GM18867 (cell line): Measurements from ENCODE around the gene MYH15.

Experiments
- ATAC-seq: cut with Tn5 transposase; IDR thresholded peaks from one replicate; pipeline ENCODE4 v1.9.1; 2021; ENCODE audit warnings: mild to moderate bottlenecking, moderate library complexity; ENCODE audit not compliant: unreplicated experiment

MYH15 gene

DNA sequence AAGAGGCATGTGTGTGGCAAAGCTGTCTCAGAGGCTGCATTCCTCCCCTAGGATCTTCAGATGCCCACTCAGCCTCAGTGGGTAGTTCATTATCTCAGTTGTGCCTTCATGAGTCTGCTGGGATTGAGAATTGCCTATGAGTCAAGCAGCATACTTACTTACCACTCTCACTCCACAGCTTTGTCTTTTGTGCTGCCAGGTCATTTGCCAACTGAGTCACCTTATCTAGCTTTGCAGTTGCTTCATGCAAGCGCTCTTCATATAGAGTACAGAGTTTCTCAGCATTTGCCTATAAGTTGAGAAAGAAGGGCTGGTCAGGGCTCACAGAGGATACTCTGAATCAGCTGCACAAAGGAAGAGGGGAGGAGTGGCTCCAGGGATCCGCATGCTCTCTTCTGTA lies 89.5 kb downstream of the MYH15 start:
- ATAC-seq, result no peak

DNA sequence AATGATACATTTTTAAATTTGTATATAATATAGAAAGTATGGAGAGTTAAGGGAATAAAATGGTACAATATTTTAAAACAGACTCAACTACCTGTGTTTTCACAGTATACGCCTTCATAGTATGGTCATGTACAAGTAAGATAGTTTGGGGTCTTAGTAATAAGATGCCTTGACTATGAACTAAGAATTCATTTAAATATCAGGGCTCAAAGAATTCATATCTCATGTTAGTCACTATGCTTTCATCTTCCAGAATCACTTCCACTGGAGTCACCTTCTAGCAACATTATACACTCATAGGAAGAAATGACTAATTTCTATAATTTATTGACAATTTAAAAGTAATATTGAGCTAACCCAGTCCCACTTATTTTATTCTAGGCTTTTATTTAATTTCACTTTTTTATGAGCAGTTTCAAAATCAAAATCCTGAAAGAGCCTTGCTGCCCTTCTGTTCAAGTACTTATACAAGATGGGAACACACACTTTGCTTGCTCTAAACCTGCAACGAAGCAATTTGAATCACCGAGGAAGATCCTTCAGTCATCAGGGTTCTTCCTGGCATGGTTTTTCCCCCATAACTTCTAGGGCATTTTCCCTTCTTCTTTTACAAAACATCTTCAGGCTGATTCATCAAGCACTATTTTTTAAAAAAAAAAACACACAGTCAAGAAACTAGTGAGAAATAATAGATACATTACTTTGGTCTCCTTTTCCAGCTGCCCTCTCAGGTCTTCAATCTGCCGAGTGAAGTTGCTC lies 94.1 kb downstream of the MYH15 start:
- no peak for ATAC-seq

DNA sequence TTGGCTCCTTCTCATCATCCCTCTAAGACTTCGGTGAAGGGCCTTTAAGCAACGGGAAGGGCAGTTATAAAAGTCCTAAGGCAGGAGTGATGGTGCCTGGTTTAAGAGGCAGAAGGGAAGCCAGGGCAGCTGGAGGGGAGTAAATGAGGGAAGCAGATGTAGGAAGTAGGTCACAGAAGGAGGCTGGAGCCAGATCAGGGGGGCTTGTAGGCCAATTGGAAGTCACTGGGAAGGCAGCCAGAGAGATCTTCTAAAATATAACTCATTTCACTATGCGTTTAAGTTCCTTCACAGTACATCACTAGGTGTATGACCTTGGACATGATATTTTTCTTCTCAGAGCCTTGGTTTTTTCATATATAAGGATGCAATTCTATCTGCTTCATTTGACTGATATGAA lies 94.7 kb downstream of the MYH15 start:
- ATAC-seq, result no peak

DNA sequence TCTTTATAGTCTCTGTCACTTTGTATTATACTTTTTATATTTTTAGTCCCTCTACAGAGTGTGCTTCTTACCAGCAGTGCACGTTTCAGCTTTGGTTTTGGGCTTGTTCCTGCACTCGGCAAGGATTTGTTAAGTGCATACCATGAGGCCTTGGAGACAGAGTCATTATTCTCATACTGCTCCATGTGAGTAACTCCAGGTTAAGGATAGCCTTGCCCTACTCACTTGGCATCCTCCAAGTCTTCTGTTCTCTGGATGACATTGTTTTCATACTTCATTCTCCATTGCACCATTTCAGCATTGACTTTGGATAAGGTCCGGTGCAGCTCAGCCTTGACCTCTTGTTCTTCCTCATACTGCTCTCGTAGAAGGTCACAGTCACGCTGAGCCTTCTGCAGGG lies 96.4 kb downstream of the MYH15 start:
- no peak for ATAC-seq

DNA sequence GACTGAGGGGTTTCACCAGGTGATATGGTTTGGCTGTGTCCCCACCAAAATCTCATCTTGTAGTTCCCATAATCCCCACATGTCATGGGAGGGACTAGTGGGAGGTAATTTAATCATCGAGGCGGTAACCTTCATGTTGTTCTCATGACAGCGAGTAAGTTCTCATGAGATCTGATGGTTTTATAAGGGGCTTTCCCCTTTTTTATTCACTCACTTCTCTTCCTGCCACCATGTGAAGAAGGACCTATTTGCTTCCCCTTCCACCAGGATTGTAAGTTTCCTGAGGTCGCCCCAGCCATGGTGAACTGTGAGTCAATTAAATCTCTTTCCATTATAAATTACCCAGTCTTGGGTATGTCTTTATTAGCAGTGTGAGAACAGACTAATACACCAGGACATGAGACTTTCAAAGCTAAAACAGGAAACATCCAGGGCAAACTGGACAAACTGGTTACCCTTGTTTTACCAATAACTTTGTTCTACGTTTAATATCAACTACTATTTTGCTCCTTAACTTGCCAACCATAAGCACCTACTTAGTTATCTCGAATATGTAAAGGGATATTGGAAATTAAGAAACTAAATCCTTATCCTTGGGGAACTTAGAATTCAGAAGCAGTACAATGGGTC lies 98.2 kb downstream of the MYH15 start:
- ATAC-seq, result no peak

DNA sequence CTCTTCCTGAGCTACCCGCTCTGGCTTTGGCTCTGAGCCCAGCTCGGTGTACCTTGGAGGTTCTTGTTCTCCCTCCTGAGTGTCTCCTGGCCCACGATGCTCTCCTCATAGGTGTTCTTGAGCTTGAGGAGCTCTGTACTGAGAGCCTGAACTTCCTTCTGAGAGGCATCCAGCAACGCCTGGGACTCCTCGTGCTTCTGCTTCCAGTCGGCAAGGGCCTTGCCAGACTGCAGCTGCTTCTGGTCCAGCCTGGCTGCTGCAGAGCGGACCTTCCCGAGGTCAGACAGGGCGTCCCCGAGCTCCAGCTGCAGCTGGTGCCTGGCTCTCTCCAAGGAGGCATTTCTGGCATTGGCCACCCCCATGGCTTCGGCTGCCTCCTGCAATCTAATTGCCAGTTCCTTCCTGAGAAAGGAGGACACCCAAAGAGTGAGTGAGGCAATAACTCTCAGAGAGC lies 99.8 kb downstream of the MYH15 start:
- no peak for ATAC-seq

DNA sequence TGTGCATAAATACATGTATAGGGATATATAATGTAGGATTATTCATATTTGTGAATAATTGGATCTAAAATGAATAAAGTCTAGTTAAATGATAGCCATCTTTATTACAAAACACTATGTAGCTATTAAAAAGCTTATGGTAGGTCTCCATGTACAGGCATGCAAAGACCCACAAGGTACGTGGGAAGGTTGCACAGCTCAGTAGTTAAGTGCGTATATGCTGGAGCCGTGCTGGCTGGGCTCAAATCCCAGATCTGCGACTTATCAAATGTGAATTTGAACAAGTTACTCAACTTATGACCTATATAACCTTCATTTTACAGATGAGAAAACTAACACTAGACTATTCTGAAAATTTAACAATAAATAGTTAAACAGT lies 100.6 kb downstream of the MYH15 start:
- no peak for ATAC-seq

DNA sequence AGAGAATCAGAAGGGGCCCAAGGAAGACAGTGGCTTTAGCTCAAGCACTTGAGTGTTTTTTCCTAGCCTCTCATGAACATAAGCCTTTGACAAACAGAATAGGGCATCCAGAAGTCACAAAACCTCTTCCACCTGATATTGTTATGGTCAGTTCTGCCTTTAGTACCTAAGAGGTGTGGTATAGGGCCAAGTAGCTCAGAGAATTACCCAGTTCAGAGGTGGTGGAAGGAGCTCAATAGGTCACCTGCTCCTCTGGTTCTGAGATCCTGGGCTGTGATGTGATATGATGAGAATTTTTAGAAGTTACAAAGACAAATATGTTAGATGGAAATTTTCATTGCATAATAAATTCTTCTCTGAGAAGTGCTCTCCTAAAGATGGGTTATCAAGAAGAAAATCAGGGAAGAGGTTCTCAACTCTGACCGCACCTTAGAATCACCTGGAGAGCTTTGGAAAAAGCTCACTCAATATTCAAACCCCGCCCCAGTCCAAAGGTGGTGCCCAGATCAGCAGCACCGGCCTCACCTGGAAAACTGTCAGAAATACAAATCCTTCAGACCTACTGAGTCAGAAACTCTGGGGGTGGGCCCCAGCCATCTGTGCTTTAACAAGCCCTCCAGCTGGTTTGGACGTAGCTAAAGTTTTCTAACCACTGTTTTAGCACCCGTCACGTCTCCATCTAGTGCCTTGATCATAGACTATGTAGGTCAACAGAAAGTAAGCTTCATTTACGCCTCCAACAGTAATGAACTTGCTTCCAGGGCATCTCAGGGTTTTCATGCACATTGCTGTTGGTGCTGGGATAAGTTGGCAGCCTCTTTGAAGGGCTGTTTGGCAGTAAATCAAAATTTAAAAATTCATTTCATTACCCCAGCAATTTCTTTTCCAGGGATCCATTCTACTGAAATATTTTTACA lies 101.3 kb downstream of the MYH15 start:
- ATAC-seq, result no peak

DNA sequence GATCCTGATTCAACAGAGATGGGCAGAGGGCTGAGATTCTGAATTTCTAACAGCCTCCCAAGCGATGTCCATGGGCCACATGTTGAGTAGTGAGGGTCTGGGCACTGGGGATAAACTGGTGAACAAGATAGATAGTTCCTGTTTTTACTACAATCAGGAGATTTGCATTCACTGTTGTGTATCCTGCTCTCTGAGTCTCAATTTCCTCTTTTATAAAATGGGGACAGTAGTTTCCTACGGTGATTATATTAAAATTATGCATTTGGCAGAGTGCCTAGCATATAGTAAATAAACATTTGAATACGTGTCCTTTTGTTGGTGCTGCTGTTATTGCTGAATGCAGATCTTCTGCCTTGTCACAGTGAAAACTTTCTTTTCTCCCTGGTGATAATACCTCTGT lies 102.5 kb downstream of the MYH15 start:
- no peak for ATAC-seq

DNA sequence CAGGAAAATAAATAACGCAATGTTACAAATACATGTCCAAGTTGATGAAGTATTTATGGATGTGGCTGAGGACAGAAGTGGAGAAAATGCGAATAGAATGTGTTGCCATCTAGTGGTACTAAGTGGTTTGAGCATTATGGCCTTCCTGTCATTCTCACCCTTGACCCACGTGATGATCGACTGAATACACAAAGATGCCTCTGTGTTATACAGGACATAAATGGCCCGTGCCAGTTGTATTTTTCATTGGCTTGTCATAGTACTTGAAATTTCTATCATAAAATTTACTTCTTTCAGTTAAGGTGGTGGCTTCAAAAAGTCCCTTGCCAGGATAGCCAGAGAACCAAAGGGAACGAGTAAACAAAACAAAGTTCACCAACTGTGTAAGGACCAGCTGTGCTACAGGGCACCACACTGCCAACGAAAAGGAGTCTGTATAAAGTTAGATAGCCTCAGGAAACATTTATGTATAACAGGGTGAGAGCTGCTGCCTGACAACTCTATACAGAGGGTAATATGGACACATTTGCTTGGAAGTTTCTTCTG lies 103.7 kb downstream of the MYH15 start:
- ATAC-seq, result peak; percentile 97

DNA sequence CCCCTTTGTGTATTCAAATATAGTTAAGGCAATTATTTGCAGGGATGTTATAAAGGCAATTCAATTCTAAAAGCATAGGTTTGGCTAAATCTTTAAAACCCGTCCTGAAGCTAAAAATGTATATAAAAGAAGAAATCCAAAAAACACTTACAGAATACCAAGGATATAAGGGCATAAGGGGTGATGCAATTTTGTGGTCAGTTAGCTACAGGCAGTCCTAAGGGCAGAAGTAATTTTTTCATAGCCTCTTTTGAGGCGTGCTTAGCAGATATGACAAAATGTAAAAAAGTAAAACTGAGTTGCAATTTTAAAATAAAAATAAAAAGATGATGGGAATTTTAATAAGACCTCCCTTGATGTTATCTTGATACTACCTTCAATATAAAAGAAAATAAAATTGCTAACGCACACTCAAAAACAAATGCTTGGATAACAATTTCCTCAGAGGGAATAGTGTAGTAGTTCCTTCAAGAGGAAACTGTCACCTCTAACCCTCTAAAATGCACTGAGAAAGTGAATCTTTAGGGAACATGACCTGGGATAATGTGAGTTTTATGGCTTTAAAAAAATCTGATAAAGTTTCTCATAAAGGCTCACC lies 104.2 kb downstream of the MYH15 start:
- peak; percentile 16 for ATAC-seq

DNA sequence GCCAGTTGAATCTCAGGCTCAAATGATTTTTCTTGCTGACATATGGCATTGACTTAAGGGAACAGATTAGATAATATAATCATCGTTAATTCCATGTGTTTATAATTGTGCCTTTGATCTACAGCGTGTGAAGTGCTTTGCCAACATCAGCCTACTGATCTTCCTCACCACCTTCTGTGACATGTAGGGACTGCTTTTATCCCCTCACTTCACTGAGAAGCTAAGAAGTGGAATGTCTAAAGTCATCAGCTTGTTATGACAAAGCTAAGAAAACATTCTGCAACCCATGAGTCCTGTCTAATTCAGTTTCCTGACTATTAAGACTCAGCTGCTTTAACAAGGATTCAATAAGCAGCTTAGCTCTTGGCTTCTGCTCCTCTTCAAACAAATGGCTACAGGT lies 106.0 kb downstream of the MYH15 start:
- ATAC-seq, result no peak

DNA sequence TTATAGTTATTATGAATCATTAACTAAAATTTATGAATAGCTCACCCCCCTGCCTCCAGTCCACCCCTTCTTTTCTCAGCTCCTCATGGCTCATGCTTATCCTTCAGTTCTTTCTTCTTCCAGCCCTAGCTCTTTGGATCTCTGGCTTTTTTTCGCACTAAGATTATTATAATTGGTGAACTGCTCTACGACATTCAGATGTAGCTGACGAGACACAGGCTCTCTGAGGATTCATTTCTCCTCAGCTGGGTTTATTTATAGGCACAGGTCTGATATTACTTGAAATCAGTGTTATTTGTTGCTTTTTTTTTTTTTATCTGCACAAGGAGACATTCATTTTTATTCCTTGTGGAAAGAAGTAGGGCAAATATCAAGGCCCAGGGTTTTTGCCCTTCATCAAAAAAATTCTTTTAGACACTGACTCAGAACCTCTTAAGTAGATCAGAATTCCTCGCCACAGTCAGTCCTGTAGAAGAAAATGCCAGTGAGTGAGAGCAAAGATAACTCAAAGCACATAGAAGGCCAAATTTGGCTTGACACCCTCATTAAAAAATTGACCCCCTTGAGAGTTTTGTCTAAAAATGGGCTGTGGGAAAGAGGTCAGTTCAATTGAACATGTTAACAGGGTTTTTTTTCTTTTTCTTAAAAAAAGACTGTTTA lies 106.6 kb downstream of the MYH15 start:
- no peak for ATAC-seq

DNA sequence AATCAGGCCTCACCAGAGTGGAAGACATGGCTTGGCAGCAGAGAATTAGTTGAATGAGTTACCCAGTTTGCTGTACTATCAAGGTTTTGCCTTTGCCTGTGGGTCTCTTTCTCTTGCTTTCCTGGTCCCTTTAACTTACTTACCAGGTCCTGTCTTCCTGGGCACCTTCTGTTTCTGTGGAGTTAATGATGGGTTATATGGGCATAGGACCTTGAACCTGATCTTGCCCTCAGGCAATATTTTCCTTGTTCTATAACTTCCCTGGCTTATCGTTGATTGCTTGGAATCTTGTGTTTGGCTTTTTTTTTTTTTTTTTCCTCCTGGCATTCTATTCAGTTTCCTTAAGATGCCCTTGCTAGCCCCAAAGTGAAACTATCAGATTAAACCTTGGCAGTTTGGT lies 107.2 kb downstream of the MYH15 start:
- ATAC-seq, result no peak

DNA sequence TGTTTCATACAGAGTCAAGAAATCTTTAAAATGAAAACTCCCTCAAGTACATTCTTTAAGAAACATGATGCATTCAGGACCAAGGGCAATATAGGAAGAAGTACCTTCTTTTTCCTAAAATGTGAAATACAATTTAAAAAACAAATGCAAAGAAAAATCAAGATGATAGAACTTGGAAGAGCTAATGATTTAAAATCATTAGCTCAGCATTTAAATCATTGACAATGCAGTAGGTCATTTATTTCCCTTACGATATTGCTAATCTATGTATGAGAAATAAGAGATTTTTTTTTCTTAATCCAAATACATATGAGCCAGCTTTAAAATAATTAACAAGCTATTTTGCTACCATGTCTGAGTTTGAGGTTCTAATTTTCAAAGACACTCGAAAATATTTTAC lies 108.6 kb downstream of the MYH15 start:
- ATAC-seq, result no peak

DNA sequence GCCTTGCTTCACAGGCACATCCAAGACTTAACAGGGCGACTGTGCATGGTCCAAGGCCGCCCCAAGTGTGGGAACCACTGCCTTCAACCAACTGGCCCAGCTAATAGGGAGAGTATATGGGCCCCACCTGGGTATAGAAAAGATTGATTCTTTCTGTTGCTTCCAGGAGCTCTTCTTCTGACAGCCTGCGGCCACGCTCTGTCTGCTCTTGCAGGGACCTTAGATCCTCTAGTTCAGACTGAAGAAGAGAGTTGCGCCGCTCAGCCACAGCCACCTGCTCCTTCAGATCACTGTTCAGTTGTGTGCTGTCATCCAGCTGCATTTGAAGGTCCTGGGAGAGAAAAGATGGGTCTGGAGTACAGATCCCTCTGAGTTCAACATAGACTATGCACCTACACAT lies 111.9 kb downstream of the MYH15 start:
- no peak for ATAC-seq

DNA sequence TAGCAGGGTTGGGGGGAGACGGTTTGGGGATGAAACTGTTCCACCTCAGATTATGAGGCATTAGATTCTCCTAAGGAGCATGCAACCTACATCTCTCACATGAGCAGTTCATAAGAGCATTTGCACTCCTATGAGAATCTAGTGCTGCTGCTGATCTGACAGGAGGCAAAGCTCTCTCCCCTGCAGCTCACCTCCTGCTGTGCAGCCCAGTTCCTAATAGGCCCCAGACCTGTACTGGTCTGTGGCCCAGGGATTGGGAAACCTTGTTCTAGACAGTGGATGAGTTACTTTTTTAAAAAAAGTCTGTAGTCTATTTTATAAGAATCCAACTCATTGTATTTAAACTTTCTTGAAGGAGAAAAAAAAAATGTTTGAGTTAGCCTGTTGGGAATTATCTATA lies 114.1 kb downstream of the MYH15 start:
- no peak for ATAC-seq

DNA sequence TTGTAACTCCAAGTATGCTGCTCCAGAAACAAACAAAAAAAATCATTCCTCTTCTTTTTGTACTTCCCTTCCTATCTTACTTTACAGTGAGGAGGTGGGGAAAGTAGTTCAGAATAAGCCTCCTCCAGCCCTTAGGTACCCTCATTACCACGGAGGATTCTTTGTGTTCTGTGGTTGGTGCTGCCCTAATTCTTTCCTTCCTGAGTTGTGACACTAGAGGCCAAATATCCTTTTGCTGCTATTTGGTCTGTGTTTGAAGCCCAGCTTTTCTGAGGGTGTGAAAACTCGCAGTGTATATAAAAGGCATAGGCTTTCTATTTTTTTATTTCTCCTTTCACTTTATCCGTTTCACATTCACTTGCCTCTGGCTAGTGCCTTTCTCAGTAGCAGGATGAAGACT lies 115.8 kb downstream of the MYH15 start:
- no peak for ATAC-seq

DNA sequence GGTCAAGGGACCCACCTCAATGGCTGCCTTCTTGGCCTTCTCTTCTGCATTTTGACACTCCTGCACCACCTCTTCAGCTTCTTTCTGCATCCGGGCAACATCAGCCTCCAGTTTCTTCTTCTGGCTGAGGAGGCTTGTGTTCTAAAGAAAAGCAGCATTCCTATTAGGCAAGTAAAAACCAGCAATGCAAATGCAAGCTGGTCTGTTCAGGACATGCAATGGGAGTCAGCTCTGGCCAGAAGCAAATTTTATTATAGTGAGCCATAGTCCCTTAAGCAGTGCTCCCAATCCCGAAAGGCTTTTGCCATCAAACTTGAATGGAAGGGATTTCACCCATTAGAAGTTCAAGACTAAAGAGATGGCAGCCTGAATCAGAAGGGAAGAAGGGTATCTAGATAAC lies 116.4 kb downstream of the MYH15 start:
- no peak for ATAC-seq

DNA sequence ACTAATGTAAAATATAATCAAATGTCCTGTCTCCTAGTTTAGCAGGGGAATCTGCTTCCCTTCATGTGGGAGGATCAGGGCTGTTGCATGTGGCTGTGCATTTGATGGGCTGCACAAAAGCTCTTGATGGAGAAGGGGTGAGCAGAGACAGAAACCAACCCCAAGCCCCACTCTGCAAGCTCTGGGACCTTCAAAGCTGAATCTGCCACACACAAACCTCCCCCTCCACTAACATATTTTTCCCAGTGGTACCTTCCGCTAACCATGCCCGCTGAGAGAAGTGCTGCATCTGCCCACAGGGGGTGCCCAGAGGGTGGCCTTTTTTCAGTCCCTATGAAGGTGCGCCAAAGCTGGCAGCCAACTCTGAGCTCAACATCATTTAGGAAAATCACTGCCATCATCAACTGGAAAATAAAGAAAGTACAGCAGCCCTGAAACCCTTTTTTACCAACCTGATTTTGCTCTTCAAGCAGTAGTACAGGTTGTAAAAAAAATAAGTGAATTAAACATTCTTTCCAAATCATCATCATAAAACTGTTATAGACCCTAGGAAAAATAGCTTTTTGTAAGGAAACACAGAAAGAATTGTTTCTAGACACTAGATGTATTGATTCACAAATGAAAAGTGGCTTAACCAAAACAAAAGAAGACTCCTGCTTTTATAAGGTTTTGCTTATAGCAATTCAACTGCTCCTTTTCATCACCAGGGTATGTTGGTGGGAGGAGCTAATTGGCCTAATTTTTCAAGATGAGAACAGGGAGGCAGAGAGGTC lies 117.1 kb downstream of the MYH15 start:
- ATAC-seq, result no peak
